HepG2 (cell line): ENCODE measurements around the gene TGIF1. TPM values are rescaled to one million over a fixed set of nuclear protein-coding genes. Genes with fewer than 3 reads are reported as not detected.

Experiments used
- ATAC-seq: fragments of 200-7000 bp; cut with Tn5 transposase; 3 replicates; pipeline ENCODE4 v1.9.1; 2020; ENCODE audit warnings: mild to moderate bottlenecking, moderate library complexity
- BruUV-seq: library from RNA; stranded (reverse); fragments of 400-500 nt; replicated peaks from 2 replicates; lab custom pipeline; 2021; lab: Mats Ljungman, UMichigan
- CTCF ChIA-PET: fragments of 300-600 bp; formaldehyde crosslinking; extraction: SDS; loops from one replicate; lab custom pipeline; 2021; ENCODE audit warnings: low total read pairs, inconsistent platforms, low intra/inter-chr PET ratio; lab: Yijun Ruan, JAX
- POLR2A ChIA-PET: fragments of 350-600 bp; sonication (Branson Sonifier 250); formaldehyde crosslinking; loops from one replicate; lab custom pipeline; 2020; ENCODE audit warnings: antibody characterized with exemption, inconsistent platforms; lab: Yijun Ruan, JAX
- DNase-seq: peaks from one replicate; pipeline ENCODE4 v3.0.0-alpha.2; 2015; ENCODE audit warnings: low spot score
- FAIRE-seq: peaks from 3 replicates; lab custom pipeline; 2011; peaks lifted over from hg19 to GRCh38; lab: Jason Lieb, UNC
- H2AFZ ChIP-seq: one replicate; pipeline ENCODE4 v1.6.1; 2011; ENCODE audit warnings: low read length, inconsistent platforms
- H3K27ac ChIP-seq: fragments of 300-600 bp; 3 replicates; pipeline ENCODE4 v1.8.0; 2011; ENCODE audit warnings: mixed run types, mild to moderate bottlenecking, mixed read lengths, low read length, inconsistent platforms; ENCODE audit not compliant: insufficient read depth; ENCODE audit errors: extremely low read length
- H3K27me3 ChIP-seq, 2 experiments: fragments of 200-600 bp in 1 of 2; 2 replicates in 1 of 2; 3 replicates in 1 of 2; pipeline versions ENCODE4 v1.6.0 to v1.8.0; 2011; ENCODE audit warnings: low read length in 2 of 2, mild to moderate bottlenecking in 2 of 2, moderate library complexity in 2 of 2, inconsistent platforms in 1 of 2; ENCODE audit not compliant: insufficient read depth in 2 of 2, control insufficient read depth in 1 of 2
- H3K36me3 ChIP-seq, 2 experiments: fragments of 200-600 bp in 1 of 2; replicated peaks in 1 of 2; 2 replicates in 1 of 2; 3 replicates in 1 of 2; pipeline versions ENCODE4 v1.5.1 to v1.8.0; 2011; ENCODE audit warnings: low read length in 2 of 2, inconsistent platforms in 1 of 2; ENCODE audit not compliant: insufficient read depth in 2 of 2, control insufficient read depth in 1 of 2
- H3K4me1 ChIP-seq: 2 replicates; pipeline ENCODE4 v1.5.1; 2012; ENCODE audit warnings: low read length, inconsistent platforms; ENCODE audit not compliant: insufficient read depth
- H3K4me2 ChIP-seq: 2 replicates; pipeline ENCODE4 v1.6.0; 2011; ENCODE audit warnings: low read depth, low read length, inconsistent platforms
- H3K4me3 ChIP-seq, 3 experiments: fragments of 200-600 bp in 1 of 3; sonication (generic), shearing (Covaris generic) in 1 of 3; replicated peaks in 1 of 3; 2 replicates each; pipeline ENCODE4 v1.5.1; 2011 to 2016; ENCODE audit warnings: low read length in 3 of 3, inconsistent platforms in 2 of 3, low read depth in 2 of 3, mild to moderate bottlenecking in 2 of 3, control low read depth in 1 of 3, mixed read lengths in 1 of 3; ENCODE audit not compliant: insufficient read depth in 1 of 3
- H3K79me2 ChIP-seq: one replicate; pipeline ENCODE4 v1.6.1; 2011; ENCODE audit warnings: low read length, inconsistent platforms; ENCODE audit not compliant: insufficient read depth
- H3K9ac ChIP-seq: 2 replicates; pipeline ENCODE4 v1.6.0; 2011; ENCODE audit warnings: mild to moderate bottlenecking, low read depth, low read length, inconsistent platforms; ENCODE audit not compliant: insufficient read depth
- H3K9me3 ChIP-seq: 2 replicates; pipeline ENCODE4 v1.5.1; 2012; ENCODE audit warnings: mild to moderate bottlenecking, low read length
- H4K20me1 ChIP-seq: 2 replicates; pipeline ENCODE4 v1.6.0; 2011; ENCODE audit warnings: inconsistent platforms, mild to moderate bottlenecking, low read length, moderate library complexity; ENCODE audit not compliant: insufficient read depth
- ARNT2 ChIP-seq: sonication (generic); formaldehyde crosslinking; IDR thresholded peaks from 2 replicates; pipeline ENCODE4 v1.8.0; 2022; ENCODE audit warnings: mild to moderate bottlenecking, low read depth, missing genetic modification reagents, moderate library complexity
- ASH2L ChIP-seq: fragments of 300-600, 200-600 bp; sonication (generic); IDR thresholded peaks from 2 replicates; pipeline ENCODE4 v1.7.0; 2017; ENCODE audit warnings: low read depth, mild to moderate bottlenecking, moderate library complexity, mixed read lengths, low read length; ENCODE audit not compliant: insufficient read length
- CEBPG ChIP-seq: IDR thresholded peaks from 2 replicates; pipeline ENCODE4 v1.6.1; 2016
- HDAC1 ChIP-seq: sonication (generic); formaldehyde crosslinking; IDR thresholded peaks from 2 replicates; pipeline ENCODE4 v1.5.1; 2020; ENCODE audit warnings: mild to moderate bottlenecking, missing genetic modification reagents
- KAT7 ChIP-seq: IDR thresholded peaks from 2 replicates; pipeline ENCODE4 v1.6.1; 2018; ENCODE audit warnings: borderline replicate concordance, missing compliant biosample characterization
- KLF12 ChIP-seq: sonication (generic); formaldehyde crosslinking; IDR thresholded peaks from 2 replicates; pipeline ENCODE4 v1.4.0; 2020; ENCODE audit warnings: missing genetic modification reagents, borderline replicate concordance
- MED13 ChIP-seq: sonication (generic); formaldehyde crosslinking; IDR thresholded peaks from 2 replicates; pipeline ENCODE4 v1.5.0; 2020; ENCODE audit warnings: missing genetic modification reagents
- POLR2A ChIP-seq, 2 experiments: IDR thresholded peaks; 2 replicates each; pipeline ENCODE4 v1.6.1; 2011; ENCODE audit warnings: low read depth in 2 of 2, low read length in 2 of 2, mild to moderate bottlenecking in 1 of 2, moderate library complexity in 1 of 2; ENCODE audit not compliant: insufficient read depth in 1 of 2
- POLR2AphosphoS5 ChIP-seq: IDR thresholded peaks from 2 replicates; pipeline ENCODE4 v1.6.1; 2012; ENCODE audit warnings: low read depth, low read length
- RBM22 ChIP-seq: fragments of 200-400 bp; formaldehyde crosslinking; optimal IDR thresholded peaks from 2 replicates; pipeline ENCODE3; 2017; ENCODE audit warnings: mild to moderate bottlenecking, low read length, moderate library complexity
- SAP130 ChIP-seq: IDR thresholded peaks from 2 replicates; pipeline ENCODE4 v1.6.1; 2016; ENCODE audit warnings: low read depth
- SP4 ChIP-seq: sonication (generic); formaldehyde crosslinking; IDR thresholded peaks from 2 replicates; pipeline ENCODE4 v1.8.1; 2023; ENCODE audit warnings: mild to moderate bottlenecking, missing genetic modification reagents
- ZNF468 ChIP-seq: sonication (generic); formaldehyde crosslinking; IDR thresholded peaks from 2 replicates; pipeline ENCODE4 v1.8.0; 2022; ENCODE audit warnings: mild to moderate bottlenecking, moderate library complexity, missing genetic modification reagents
- WGBS: methylation state at CpG from one replicate; pipeline ENCODE4 v1.1.6; 2017; ENCODE audit warnings: low lambda C conversion rate; 5-methylcytosine and 5-hydroxymethylcytosine counted together
- in situ Hi-C: cut with HindIII; loops from 2 replicates; pipeline ENCODE4 v1.10.0; 2017; ENCODE audit warnings: low pct_unique_long_range_greater_than_20kb; ENCODE audit not compliant: extremely low pct_ligation_motif_present
- intact Hi-C: fragments of 100-400 bp; cut with micrococcal nuclease; formaldehyde crosslinking; loops from one replicate; pipeline ENCODE4 v1.10.0; 2022; ENCODE audit not compliant: unreplicated experiment
- polyA plus RNA-seq, 8 experiments: library from polyadenylated mRNA; depleted of rRNA in 3 of 8; stranded (reverse) in 7 of 8; unstranded in 1 of 8; fragments of >200 nt; fragmentation: Illumina TruSeq in 4 of 8; extraction: Trizol in 4 of 8; gene quantifications; 2 replicates each; pipeline versions ENCODE4 v1.2.1 to v1.2.3, GENCODE V29; 2011 to 2016; ENCODE audit warnings: low read depth in 4 of 8, missing spikeins in 1 of 8, mixed read lengths in 1 of 8; ENCODE audit not compliant: insufficient read depth in 1 of 8
- total RNA-seq, 5 experiments: library from RNA; depleted of rRNA; stranded (reverse); fragments of >200 nt; fragmentation: Illumina TruSeq; extraction: Trizol; gene quantifications; 2 replicates each; pipeline ENCODE4 v1.2.3, GENCODE V29; 2016; ENCODE audit warnings: low read depth in 1 of 5
- TF ChIP-seq, protein P1 (sequence below): sonication (generic); formaldehyde crosslinking; IDR thresholded peaks from 2 replicates; pipeline ENCODE4 v1.8.0; 2022; ENCODE audit warnings: missing genetic modification reagents, mild to moderate bottlenecking, borderline replicate concordance
- TF ChIP-seq, protein P2 (sequence below): IDR thresholded peaks from 2 replicates; pipeline ENCODE4 v1.6.1; 2016; ENCODE audit warnings: low read depth, control low read depth
- TF ChIP-seq, protein P3 (sequence below): sonication (generic); formaldehyde crosslinking; IDR thresholded peaks from 2 replicates; pipeline ENCODE4 v1.4.0; 2020; ENCODE audit warnings: missing genetic modification reagents
- TF ChIP-seq, protein P4 (sequence below): sonication (generic); formaldehyde crosslinking; IDR thresholded peaks from 2 replicates; pipeline ENCODE4 v1.4.0; 2020; ENCODE audit warnings: missing genetic modification reagents; ENCODE audit errors: not compliant biosample characterization

The TGIF1 gene
- total and polyA plus RNA-seq, 2 of the 13 experiments (the other 11 are each of a cell fraction or from before 2014, with no cell fraction given) = 50.0 to 76.1 TPM

DNA sequence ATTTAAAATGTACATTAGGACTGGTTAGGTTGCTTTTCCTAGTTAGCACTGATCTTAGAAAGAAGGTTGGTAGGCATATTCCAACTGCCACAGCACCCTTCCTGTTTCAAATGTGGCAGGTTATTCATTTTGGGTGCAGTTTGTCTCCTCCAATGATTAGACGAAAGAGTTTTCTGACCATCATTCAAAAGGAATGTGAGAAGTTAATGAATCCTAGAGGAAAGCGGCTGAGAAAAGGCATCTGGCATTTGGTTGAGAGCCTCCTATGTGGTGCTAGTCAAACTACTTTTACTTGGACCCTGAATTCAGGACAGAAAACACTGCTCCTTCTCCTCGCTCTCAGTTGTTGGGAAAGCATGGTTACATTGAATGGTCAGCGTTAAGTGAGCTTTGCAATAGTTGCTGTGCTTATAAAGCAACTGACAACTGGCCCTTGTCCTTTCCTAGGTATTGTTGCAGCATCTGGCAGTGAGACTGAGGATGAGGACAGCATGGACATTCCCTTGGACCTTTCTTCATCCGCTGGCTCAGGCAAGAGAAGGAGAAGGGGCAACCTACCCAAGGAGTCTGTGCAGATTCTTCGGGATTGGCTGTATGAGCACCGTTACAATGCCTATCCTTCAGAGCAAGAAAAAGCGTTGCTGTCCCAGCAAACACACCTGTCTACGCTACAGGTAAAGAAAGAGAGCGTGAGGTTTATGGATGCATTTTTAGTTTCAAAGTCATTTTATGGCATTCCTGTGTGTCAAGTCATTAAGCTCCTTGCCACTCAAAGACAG, 6.1 kb downstream of the TGIF1 start:
- peak overlapping the region; percentile 96 for H3K9ac ChIP-seq
- peak overlapping the region; percentile 72 for H3K4me2 ChIP-seq
- no peak overlapping the region for H2AFZ ChIP-seq
- WGBS = 33% methylated on average over 10 of the region's 10 CpGs
- peaks cover 8 to 37% of the 10 kb centered on the region in 2 experiments; a peak in 4 of 5 replicates for H3K36me3 ChIP-seq
- DNase-seq = peak; percentile 73
- intact Hi-C loops = loop anchor here (5.0 kb wide), 1 partner anchor 194 kb away; the partner anchor contains the start of gene MYL12B
- H3K4me1 ChIP-seq = peaks cover 50% of the 10 kb centered on the region
- peak overlapping the region; percentile 90 for H3K27ac ChIP-seq
- ATAC-seq = peak; percentile 46
- H3K79me2 ChIP-seq = peaks cover 68% of the 10 kb centered on the region
- TSS peak; percentile 42 for BruUV-seq
- ChIA-PET POLR2A (interaction anchor here (0.9 to 5.8 kb wide), 5 partner anchors 8 to 205 kb away, joined by 3 to 79 read pairs (median 4); no protein-coding TSS in a partner anchor), CTCF (no interaction called here)
- peak; percentile 56 for FAIRE-seq
- no peaks in the 10 kb centered on the region for H3K9me3 ChIP-seq
- in situ Hi-C loops = loop anchor here (10.0 to 25.0 kb wide), 3 partner anchors 169 to 394 kb away; no protein-coding TSS in a partner anchor
- peaks cover 42% of the 10 kb centered on the region for H4K20me1 ChIP-seq
- H3K4me3 ChIP-seq = peak overlapping the region; percentile 82 to 93 (median 93); a peak in 5 of 6 replicates
- no peaks in the 10 kb centered on the region; a peak in 1 of 5 replicates for H3K27me3 ChIP-seq
- TF ChIP-seq ZNF468 (CRISPR knock-in tag) = no peak
- TF ChIP-seq POLR2A (IDR thresholded peaks at IDR 0.05; ENCODE audit: insufficient read depth in 1 of 2, low read depth in 2 of 2, low read length in 2 of 2) = peak in 1 of 2 experiments; percentile 72; a peak in 2 of 4 replicates
- no peak for TF ChIP-seq CEBPG
- peak; percentile 40; the same call in 1 of the 2 replicates for TF ChIP-seq HDAC1
- TF ChIP-seq KAT7 (CRISPR knock-in tag) = no peak
- peak; percentile 93 for TF ChIP-seq RBM22
- TF ChIP-seq POLR2AphosphoS5 = 0 out of 2 replicates have a peak, but pooled peaks have one; percentile 3
- no peak for TF ChIP-seq KLF12 (CRISPR knock-in tag)
- TF ChIP-seq SP4 = 0 out of 2 replicates have a peak, but pooled peaks have one; percentile 19
- TF ChIP-seq, protein P1, sequence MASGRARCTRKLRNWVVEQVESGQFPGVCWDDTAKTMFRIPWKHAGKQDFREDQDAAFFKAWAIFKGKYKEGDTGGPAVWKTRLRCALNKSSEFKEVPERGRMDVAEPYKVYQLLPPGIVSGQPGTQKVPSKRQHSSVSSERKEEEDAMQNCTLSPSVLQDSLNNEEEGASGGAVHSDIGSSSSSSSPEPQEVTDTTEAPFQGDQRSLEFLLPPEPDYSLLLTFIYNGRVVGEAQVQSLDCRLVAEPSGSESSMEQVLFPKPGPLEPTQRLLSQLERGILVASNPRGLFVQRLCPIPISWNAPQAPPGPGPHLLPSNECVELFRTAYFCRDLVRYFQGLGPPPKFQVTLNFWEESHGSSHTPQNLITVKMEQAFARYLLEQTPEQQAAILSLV = no peak
- no peak for TF ChIP-seq ASH2L
- 0 out of 2 replicates have a peak, but pooled peaks have one; percentile 31 for TF ChIP-seq ARNT2 (CRISPR knock-in tag)
- TF ChIP-seq MED13 (CRISPR knock-in tag) = 0 out of 2 replicates have a peak, but pooled peaks have one; percentile 52
- TF ChIP-seq, protein P2, sequence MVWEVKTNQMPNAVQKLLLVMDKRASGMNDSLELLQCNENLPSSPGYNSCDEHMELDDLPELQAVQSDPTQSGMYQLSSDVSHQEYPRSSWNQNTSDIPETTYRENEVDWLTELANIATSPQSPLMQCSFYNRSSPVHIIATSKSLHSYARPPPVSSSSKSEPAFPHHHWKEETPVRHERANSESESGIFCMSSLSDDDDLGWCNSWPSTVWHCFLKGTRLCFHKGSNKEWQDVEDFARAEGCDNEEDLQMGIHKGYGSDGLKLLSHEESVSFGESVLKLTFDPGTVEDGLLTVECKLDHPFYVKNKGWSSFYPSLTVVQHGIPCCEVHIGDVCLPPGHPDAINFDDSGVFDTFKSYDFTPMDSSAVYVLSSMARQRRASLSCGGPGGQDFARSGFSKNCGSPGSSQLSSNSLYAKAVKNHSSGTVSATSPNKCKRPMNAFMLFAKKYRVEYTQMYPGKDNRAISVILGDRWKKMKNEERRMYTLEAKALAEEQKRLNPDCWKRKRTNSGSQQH (CRISPR knock-in tag) = no peak
- TF ChIP-seq, protein P3, sequence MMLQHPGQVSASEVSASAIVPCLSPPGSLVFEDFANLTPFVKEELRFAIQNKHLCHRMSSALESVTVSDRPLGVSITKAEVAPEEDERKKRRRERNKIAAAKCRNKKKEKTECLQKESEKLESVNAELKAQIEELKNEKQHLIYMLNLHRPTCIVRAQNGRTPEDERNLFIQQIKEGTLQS (CRISPR knock-in tag) = no peak
- TF ChIP-seq SAP130 (CRISPR knock-in tag) = 0 out of 2 replicates have a peak, but pooled peaks have one; percentile 13
- TF ChIP-seq, protein P4, sequence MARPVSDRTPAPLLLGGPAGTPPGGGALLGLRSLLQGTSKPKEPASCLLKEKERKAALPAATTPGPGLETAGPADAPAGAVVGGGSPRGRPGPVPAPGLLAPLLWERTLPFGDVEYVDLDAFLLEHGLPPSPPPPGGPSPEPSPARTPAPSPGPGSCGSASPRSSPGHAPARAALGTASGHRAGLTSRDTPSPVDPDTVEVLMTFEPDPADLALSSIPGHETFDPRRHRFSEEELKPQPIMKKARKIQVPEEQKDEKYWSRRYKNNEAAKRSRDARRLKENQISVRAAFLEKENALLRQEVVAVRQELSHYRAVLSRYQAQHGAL (CRISPR knock-in tag) = no peak
